ENCODE data around the gene BCL3.

Gene BCL3, protein sequence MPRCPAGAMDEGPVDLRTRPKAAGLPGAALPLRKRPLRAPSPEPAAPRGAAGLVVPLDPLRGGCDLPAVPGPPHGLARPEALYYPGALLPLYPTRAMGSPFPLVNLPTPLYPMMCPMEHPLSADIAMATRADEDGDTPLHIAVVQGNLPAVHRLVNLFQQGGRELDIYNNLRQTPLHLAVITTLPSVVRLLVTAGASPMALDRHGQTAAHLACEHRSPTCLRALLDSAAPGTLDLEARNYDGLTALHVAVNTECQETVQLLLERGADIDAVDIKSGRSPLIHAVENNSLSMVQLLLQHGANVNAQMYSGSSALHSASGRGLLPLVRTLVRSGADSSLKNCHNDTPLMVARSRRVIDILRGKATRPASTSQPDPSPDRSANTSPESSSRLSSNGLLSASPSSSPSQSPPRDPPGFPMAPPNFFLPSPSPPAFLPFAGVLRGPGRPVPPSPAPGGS

GRCh38 chr19:44748426-44749254, at the start of gene BCL3:
TSS of gene BCL3 (plus strand) at chr19:44748708. CDS start at chr19:44748791, 83 bp downstream.
- in situ Hi-C loops (cut with HindIII; ENCODE audit: low sequenced_read_pairs): no loop called here

GRCh38 chr19:44700547-44700946, 48.0 kb upstream of the BCL3 start:
- in situ Hi-C loops (cut with HindIII; ENCODE audit: low sequenced_read_pairs): no loop called here

- in situ Hi-C loops (cut with HindIII; ENCODE audit: low sequenced_read_pairs): no loop called here
Measured at GRCh38 chr19:44701228-44701627, 47.3 kb upstream of the BCL3 start.

DNA sequence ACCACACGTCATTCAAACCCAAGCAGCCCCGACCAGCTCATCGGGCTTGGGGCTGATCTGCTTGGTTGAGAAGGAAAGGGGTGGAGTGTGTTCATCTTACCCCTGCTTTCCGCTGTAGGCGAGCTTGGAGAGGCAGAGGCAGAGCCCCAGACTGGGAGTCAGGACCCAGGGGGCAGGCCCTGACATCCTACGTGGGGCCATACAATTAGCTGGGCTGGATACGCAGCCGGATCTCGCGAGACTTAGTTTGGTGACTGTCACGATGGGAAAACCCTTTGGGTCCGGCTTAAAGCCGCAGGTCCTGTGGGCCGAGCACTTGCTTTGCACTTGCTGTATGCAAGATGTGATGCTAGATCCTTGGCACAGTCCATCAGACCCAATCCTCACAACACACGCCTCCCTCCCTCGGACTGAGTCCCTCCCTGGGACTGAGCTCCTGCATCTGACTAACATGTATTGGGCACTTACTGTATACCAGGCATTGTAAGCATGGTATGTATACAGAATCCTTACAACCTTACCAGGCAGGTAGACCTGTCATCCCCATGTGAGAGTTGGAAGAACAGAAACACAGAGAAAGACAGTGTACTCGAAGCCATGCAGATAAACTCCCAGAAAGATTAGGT, 45.8 kb upstream of the BCL3 start:
- in situ Hi-C loops (cut with HindIII; ENCODE audit: low sequenced_read_pairs): no loop called here

GRCh38 chr19:44703336-44704078, 45.0 kb upstream of the BCL3 start:
- in situ Hi-C loops (cut with HindIII; ENCODE audit: low sequenced_read_pairs): no loop called here

- in situ Hi-C loops (cut with HindIII; ENCODE audit: low sequenced_read_pairs): no loop called here
Measured at GRCh38 chr19:44704982-44705381, 43.5 kb upstream of the BCL3 start.

GRCh38 chr19:44705502-44706010, 43.0 kb upstream of the BCL3 start:
- in situ Hi-C loops (cut with HindIII; ENCODE audit: low sequenced_read_pairs): no loop called here

GRCh38 chr19:44706506-44707236, 41.8 kb upstream of the BCL3 start:
- in situ Hi-C loops (cut with HindIII; ENCODE audit: low sequenced_read_pairs): no loop called here

DNA sequence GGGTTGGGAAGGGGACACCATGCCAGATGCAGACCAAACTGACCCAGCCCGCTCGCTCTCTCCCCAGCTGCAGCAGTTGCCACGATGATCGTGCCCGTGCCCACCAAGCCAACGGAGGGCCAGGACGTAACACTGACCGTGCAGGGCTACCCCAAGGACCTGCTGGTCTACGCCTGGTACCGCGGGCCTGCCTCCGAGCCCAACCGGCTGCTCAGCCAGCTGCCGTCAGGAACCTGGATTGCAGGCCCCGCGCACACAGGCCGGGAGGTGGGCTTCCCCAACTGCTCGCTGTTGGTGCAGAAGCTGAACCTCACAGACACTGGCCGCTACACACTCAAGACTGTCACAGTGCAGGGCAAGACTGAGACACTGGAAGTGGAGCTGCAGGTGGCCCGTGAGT, 40.7 kb upstream of the BCL3 start:
- in situ Hi-C loops (cut with HindIII; ENCODE audit: low sequenced_read_pairs): no loop called here

DNA sequence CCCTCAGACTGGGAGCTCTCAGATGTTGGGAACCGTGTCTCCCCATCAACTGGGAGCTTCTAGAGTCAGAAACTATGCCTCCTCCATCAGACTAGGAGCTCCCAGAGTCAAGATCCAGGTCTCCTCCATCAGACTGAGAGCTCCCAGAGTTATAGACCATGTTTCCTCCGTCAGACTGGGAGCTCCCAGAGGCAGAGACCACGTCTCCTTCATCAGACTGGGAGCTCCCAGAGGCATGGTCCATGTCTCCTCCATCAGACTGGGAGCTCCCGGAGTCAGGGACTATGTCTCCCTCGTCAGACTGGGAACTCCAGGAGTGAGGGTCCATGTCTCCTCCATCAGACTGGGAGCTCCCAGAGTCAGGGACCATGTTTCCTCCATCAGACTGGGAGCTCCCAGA, 39.6 kb upstream of the BCL3 start:
- in situ Hi-C loops (cut with HindIII; ENCODE audit: low sequenced_read_pairs): no loop called here

- in situ Hi-C loops (cut with HindIII; ENCODE audit: low sequenced_read_pairs): loop anchor here (10.0 kb wide), 1 partner anchor 95 kb away; the partner anchor contains the start of gene BCAM
Measured at GRCh38 chr19:44709434-44710266, 38.9 kb upstream of the BCL3 start.

DNA sequence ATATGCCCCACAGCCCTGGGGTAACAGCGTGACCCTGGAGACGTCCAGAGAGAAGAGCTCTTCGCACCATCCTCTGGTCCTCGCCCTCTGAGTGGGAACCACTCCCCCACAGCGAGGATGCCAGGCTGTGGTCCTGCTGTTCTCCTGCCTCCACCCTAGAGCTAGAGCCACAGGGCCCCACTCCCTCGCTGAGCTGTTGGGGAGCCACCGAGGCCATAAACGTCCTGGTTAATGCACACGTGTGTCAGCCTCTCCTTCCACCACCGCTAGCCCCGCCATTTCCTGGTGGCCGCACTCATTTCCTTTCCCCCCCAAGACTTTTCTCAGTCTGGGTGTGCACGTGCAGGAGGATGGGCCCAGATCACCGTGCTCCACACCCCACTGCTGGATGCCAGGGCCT, 38.0 kb upstream of the BCL3 start:
- in situ Hi-C loops (cut with HindIII; ENCODE audit: low sequenced_read_pairs): loop anchor here (10.0 kb wide), 1 partner anchor 94 kb away; the partner anchor contains the start of gene BCAM

DNA sequence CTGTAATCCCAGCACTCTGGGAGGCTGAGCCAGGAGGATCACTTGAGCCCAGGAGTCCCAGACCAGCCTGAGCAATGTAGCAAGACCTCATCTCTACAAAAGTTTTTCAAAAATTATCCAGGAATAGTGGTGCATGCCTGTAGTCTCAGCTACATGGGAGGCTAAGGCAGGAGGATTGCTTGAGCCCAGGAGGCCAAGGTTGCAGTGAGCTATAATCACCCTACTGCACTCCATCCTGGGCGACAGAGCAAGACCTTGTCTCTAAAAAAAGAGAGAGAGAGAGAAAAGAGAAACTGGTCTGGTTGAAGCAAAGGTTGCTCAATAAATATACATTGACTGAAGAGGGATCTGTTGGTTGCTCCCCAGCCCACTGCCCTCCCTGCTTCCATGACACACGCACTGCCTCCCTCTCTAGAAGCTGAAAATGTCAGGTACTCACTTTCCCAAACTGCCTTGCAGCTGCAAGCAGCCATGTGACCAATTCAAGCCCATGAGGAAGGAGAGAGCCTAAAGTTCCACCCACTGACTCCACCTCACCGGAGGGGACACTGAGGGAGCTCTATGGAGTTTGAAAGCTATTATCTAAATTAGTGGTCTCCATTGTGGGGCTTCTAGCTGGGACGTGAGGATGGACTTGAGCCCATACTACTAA, 35.5 kb upstream of the BCL3 start:
- in situ Hi-C loops (cut with HindIII; ENCODE audit: low sequenced_read_pairs): loop anchor here (10.0 kb wide), 1 partner anchor 92 kb away; the partner anchor contains the start of gene BCAM

DNA sequence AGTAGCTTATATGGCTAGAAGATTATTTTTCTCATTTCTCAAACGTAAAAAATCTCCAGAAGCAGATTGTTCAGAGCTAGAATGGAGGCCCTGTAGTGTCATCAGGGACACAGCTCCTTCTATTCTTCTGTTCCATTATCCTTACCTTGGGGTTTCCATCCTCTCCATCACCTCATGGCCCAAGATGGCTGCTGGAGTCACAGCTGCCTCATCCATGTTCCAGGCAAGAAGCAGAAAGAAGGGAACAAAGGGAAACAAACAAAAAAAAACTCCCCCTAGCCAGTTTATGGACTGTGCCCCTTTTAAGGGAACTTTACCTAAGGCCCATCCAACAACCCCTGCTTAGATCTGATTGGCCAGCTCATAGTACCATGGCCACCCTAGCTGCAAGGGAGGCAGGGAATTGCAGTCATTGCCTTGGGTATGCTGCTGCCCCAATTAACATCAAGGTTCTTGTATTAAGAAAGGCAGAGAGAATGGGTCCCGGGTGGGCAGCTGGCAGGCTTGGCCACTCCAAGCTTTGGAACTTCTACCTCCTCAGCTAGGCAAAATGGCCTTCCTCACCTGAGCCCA, 33.8 kb upstream of the BCL3 start:
- in situ Hi-C loops (cut with HindIII; ENCODE audit: low sequenced_read_pairs): loop anchor here (10.0 kb wide), 1 partner anchor 90 kb away; the partner anchor contains the start of gene BCAM

DNA sequence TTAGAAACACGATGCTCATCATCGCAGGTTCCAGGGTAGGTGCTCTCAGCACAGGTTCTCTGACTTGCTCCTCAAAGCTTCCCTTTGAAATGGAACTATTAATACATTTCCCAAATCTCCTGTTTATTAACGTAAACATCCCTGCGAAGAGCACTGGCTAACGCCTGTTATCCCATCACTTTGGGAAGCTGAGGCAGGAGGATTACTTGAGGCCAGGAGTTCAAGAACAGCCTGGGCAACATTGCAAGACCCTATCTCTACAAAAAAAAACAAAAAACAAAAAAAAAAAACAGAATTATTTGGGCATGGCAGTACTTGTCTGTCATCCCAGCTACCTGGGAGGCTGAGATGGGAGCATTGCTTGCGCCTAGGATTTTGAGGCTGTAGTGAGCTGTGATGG, 30.9 kb upstream of the BCL3 start:
- in situ Hi-C loops (cut with HindIII; ENCODE audit: low sequenced_read_pairs): loop anchor here (10.0 kb wide), 1 partner anchor 87 kb away; the partner anchor contains the start of gene BCAM

DNA sequence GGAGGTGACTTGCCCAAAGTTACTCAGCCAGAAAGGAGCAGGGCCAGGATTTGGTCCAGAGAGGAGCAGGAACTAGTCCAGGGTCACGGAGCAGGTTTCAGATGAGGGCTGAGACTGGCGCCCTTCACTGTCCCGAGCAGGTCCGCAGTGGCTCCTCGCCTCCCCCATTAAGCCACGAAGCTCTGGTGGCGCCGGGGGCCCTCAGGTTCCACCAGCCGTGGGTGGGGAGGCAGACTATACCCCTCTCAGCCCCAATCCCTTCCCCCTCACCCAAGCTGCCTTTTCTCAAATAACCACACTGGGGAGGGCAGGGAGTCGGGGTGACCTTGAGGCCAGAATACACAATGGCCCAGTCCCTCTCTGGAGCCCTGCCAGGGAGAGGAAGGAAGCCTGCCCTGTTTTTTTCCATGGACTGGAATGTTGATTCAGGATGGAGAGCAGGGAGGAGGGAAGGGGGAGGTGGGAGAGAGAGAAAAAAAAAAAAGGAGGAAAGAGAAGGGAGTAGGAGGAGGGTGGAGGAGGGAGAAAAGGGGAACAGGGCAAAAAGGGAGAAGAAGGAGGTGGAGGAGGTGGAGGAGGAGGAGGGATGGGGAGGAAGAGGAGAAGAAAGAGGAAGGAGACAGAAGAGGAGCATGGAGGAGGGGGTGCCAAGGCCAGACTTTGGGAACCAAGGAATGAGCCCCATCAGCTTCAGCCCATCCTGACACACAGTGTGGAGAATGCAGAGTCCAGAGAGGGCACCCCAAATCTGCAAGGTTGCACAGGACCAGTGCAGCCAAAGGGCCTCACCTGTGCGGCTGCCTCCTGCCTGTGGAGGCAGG, 29.9 kb upstream of the BCL3 start:
- in situ Hi-C loops (cut with HindIII; ENCODE audit: low sequenced_read_pairs): loop anchor here (10.0 kb wide), 1 partner anchor 86 kb away; the partner anchor contains the start of gene BCAM

DNA sequence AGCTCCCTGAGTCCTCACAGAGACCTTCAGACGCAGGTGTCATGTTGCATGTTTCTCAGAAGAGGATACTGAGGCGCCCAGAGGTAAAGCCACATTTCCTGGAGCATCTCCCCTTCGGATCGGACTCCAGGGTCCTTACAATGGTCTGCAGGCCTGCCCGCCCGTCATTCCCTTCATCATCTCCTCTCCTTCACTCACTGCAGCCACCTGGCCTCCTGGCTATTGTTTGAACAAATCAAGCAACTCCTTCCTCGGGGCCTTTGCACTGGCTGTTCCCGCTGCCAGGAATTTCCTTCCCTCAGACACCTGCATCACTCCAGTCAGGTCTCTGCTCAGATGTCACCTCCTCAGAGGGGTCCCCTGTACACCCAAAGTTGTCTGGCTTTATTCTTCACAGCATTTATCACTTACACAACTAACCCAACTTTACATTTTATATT, 29.2 kb upstream of the BCL3 start:
- in situ Hi-C loops (cut with HindIII; ENCODE audit: low sequenced_read_pairs): loop anchor here (10.0 kb wide), 1 partner anchor 86 kb away; the partner anchor contains the start of gene BCAM
